ENCODE results near the gene KRTAP6-1. TPM values are rescaled to one million over a fixed set of nuclear protein-coding genes. Genes with fewer than 3 reads are reported as not detected.

Gene KRTAP6-1
- total RNA-seq, 2 donors from 2014 or later = not detected

DNA sequence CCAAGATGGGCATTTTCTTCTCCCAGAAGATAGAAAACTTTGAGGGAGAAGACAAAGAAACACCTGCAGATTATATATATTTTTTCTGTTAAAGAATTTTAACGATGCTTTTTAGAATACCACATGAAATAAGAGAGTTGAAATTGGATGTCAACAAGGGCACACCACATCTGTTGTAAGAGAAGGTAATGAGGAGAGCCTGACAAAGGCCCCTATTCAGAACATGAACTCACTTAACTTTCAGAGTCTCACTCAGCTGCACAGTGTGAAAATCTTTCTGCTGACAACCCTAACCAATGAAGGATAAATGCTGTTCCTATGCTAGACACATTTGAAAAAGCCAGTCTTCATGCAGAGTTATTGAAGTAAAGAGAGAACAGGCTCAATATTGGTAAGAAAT, 30.9 kb downstream of the KRTAP6-1 start:
- no peak for DNase-seq (ENCODE audit: low spot score)
- intact Hi-C loops (cut with DNase I) = no loop called here

DNA sequence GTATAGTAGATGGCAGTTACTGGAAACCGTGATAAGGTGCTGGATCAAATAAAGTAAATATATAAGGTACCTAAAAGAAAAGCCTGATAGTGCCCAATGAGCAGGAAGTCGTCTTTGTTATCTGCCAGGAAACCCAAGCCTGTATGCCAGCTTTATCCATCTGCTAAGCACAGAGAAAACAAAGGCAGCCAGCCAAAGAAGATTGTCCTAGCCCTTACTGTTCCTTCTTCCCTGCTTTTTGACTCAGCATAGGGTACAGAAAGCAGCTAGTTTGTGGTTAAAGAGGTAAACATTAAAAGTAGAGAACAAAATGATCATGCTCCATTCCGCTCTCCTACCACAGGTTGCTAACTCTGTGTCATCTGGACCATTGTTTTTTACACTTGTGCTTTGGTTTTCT, 33.6 kb downstream of the KRTAP6-1 start:
- no peak for DNase-seq (ENCODE audit: low spot score)
- intact Hi-C loops (cut with DNase I) = loop anchor here in 1 of 2 donors (1.0 kb wide), 1 partner anchor 11 kb away; no protein-coding TSS in a partner anchor

DNA sequence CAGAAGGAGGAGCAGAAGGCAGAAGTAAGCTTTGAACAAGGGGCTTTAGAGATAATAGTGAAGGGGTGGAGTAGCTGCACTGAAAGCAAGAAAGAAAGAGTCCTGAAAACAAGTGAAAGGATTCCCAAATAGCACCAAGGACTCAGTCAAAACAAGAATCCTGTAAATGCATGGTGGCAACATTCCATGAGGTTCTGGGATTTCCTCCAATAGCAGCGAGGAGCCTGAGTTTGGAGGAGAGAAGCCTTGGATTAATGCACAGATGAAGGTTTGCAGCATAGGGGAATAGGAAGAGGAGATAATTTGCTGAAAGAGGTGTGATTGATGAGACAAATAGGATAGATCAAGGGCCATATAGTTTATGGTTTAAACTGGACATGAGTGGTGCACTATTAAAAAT, 34.4 kb downstream of the KRTAP6-1 start:
- intact Hi-C loops (cut with DNase I) = no loop called here

DNA sequence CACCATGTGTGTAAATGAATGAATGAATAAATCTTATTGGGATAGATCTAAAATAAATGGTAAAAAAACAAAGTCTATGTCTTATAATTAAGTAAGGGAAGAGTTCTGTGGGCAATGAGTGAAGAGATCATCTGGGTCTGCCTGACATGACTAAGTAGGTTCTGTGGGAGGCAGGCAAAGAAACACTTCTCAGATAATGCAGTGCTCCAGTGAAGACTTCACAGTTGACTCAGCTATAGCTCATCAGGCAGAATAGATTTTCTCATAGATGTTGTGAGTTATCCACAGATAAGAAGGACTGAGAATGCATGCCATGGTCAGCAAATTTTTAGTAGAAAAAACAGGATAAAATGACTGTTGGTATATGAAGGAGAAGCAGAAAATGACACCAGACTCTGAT, 36.0 kb downstream of the KRTAP6-1 start:
- intact Hi-C loops (cut with DNase I) = no loop called here
- DNase-seq (ENCODE audit: low spot score) = no peak

More for the DNA sequence above, 34.4 kb downstream of the KRTAP6-1 start:
- DNase-seq (ENCODE audit: low spot score) = no peak

DNA sequence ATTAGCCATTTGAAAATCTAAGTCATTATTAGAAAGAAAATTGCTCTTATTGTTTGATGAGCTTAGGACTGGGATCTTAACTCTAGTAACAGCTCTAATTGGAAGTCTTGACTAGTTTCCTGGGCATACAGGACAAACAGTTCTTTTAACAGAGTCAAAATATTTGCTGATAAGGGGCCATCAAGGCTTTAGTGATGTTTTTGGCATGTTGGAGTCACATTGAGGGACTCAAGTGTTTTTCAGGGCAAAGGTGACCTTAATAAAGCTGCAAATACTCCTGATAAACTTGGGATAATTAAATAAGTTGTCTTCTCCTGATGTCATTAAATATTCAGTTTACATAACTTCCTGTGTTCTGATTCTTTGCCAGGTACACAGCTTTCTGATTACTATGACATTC, 46.1 kb downstream of the KRTAP6-1 start:
- DNase-seq (ENCODE audit: low spot score) = no peak
- intact Hi-C loops (cut with DNase I) = no loop called here

DNA sequence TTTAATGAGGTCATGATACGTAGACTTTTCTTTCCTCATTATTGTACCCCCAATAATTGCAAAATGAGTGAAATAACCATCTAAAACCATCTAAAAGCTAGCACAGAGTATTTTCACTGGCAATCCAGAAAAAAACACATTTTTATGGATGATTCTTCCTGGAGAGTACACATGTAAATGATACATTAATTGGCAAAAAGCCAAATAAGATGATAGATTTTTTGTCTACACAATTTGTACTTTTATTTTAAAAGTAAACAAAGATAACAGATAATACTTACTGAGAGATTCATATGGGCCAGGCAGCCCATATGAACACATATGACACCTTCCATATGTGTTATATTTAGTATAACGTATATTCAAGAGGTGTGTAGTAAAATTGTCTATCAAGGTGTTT, 50.1 kb downstream of the KRTAP6-1 start:
- DNase-seq (ENCODE audit: low spot score) = no peak

More for the DNA sequence above, 50.1 kb downstream of the KRTAP6-1 start:
- intact Hi-C loops (cut with DNase I) = no loop called here

Other genes starting within 250 kb of the KRTAP6-1 start
- gene KRTAP13-2, start 241.7 kb downstream of the KRTAP6-1 start, total RNA-seq = not detected
- gene KRTAP13-1, start 217.9 kb downstream of the KRTAP6-1 start, total RNA-seq = not detected
- gene KRTAP13-3, start 188.0 kb downstream of the KRTAP6-1 start, total RNA-seq = not detected
- gene KRTAP13-4, start 183.7 kb downstream of the KRTAP6-1 start, total RNA-seq = not detected
- not detected for gene KRTAP15-1, start 173.7 kb downstream of the KRTAP6-1 start, total RNA-seq
- not detected for gene KRTAP19-1, start 133.6 kb downstream of the KRTAP6-1 start, total RNA-seq
- not detected for gene KRTAP19-2, start 126.5 kb downstream of the KRTAP6-1 start, total RNA-seq
- gene KRTAP19-3, start 121.9 kb downstream of the KRTAP6-1 start, total RNA-seq = not detected
- not detected for gene KRTAP19-4, start 116.8 kb downstream of the KRTAP6-1 start, total RNA-seq
- gene KRTAP19-5, start 111.8 kb downstream of the KRTAP6-1 start, total RNA-seq = not detected
- gene KRTAP19-6, start 72.1 kb downstream of the KRTAP6-1 start, total RNA-seq = not detected
- gene KRTAP19-7, start 52.6 kb downstream of the KRTAP6-1 start, total RNA-seq = not detected
- not detected for gene KRTAP22-2, start 23.5 kb downstream of the KRTAP6-1 start, total RNA-seq
- not detected for gene KRTAP6-3, start 21.5 kb downstream of the KRTAP6-1 start, total RNA-seq
- gene KRTAP6-2, start 15.0 kb downstream of the KRTAP6-1 start, total RNA-seq = not detected
- gene KRTAP22-1, start 12.8 kb downstream of the KRTAP6-1 start, total RNA-seq = not detected
- not detected for gene KRTAP20-1, start 2.5 kb upstream of the KRTAP6-1 start, total RNA-seq
- gene KRTAP20-4, start 6.7 kb upstream of the KRTAP6-1 start, total RNA-seq = not detected
- not detected for gene KRTAP20-2, start 21.3 kb upstream of the KRTAP6-1 start, total RNA-seq
- not detected for gene KRTAP20-3, start 28.9 kb upstream of the KRTAP6-1 start, total RNA-seq
- not detected for gene KRTAP21-3, start 104.8 kb upstream of the KRTAP6-1 start, total RNA-seq
- gene KRTAP21-2, start 133.3 kb upstream of the KRTAP6-1 start, total RNA-seq = not detected
- gene KRTAP21-1, start 141.5 kb upstream of the KRTAP6-1 start, total RNA-seq = not detected
- gene KRTAP8-1, start 199.3 kb upstream of the KRTAP6-1 start, total RNA-seq = not detected
- gene KRTAP7-1, start 215.8 kb upstream of the KRTAP6-1 start, total RNA-seq = not detected

All from posterior vena cava (tissue), 2 donors.